Body of pancreas (tissue), 4 donors: ENCODE results near the gene NME2. TPM values are rescaled to one million over a fixed set of nuclear protein-coding genes. Genes with fewer than 3 reads are reported as not detected.

Experiments used
- ATAC-seq: fragments of 150-250 bp; one replicate; pipeline ENCODE4 v1.9.1; 2016
- DNase-seq, 4 donors: peaks; one replicate each; pipeline ENCODE4 v3.0.0-alpha.2; 2019
- H3K27ac ChIP-seq, 4 donors: fragments of 200-600 bp; sonication (generic); 1 replicate in 3 of 4; 2 replicates in 1 of 4; pipeline versions ENCODE4 v1.5.1 to v1.6.1; 2016 to 2019; ENCODE audit warnings: mild to moderate bottlenecking in 1 of 4, mixed read lengths in 1 of 4, moderate library complexity in 1 of 4
- H3K27me3 ChIP-seq, 2 donors: fragments of 200-600 bp; sonication (generic); one replicate each; pipeline ENCODE4 v1.6.0; 2016; ENCODE audit warnings: mild to moderate bottlenecking in 1 of 2
- H3K36me3 ChIP-seq, 2 donors: fragments of 200-600 bp; sonication (generic); replicated peaks in 1 of 2; 2 replicates each; pipeline ENCODE4 v1.5.1; 2016; ENCODE audit warnings: low read depth in 2 of 2; ENCODE audit not compliant: insufficient read depth in 1 of 2
- H3K4me1 ChIP-seq: fragments of 200-600 bp; sonication (generic); one replicate; pipeline ENCODE4 v1.6.0; 2016
- H3K4me3 ChIP-seq, 2 donors: fragments of 200-600 bp; sonication (generic); 1 replicate in 1 of 2; 2 replicates in 1 of 2; pipeline ENCODE4 v1.5.1; 2016 to 2019
- H3K9me3 ChIP-seq, 3 donors: fragments of 200-600 bp; sonication (generic); 1 replicate in 2 of 3; 2 replicates in 1 of 3; pipeline ENCODE4 v1.5.1; 2016
- POLR2A ChIP-seq, 3 donors: fragments of 450-650 bp; IDR thresholded peaks; one replicate each; pipeline ENCODE4 v1.6.1; 2016; ENCODE audit warnings: antibody characterized with exemption in 3 of 3, mild to moderate bottlenecking in 2 of 3
- WGBS, 2 donors: methylation state at CpG; one replicate each; pipeline ENCODE4 v1.1.5; 2017; 5-methylcytosine and 5-hydroxymethylcytosine counted together
- intact Hi-C: fragments of 100-400 bp; cut with DNase I; formaldehyde crosslinking; loops from one replicate; pipeline ENCODE4 v1.15.1; 2023
- total RNA-seq, 2 donors: library from RNA; depleted of rRNA; stranded (reverse); fragments of >200 nt; gene quantifications; one replicate each; pipeline ENCODE4 v1.1.0, GENCODE V29; 2016
- TF ChIP-seq, protein P1 (sequence below), 7 experiments: fragments of 450-650 bp in 4 of 7; fragments of 200-600 bp in 3 of 7; sonication (generic) in 3 of 7; IDR thresholded peaks; one replicate each; pipeline ENCODE4 v1.5.1; 2016 to 2019; ENCODE audit warnings: antibody characterized with exemption in 7 of 7

NME2 gene
- total RNA-seq, 2 donors from 2014 or later: 108 to 172 TPM

DNA sequence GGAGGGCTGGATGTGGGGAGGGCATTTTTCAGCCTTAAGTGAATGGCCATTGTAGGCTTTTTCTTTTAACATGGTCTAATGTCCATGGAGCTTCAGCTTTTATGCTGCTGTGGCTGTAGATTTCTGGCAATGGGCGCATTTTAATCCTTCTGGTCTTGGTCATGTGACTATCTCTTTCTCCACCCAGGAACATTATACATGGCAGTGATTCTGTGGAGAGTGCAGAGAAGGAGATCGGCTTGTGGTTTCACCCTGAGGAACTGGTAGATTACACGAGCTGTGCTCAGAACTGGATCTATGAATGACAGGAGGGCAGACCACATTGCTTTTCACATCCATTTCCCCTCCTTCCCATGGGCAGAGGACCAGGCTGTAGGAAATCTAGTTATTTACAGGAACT lies 4.7 kb upstream of the NME2 start:
- no peak for DNase-seq
- WGBS, 2 donors: 64 to 77% methylated on average over 3 of the region's 3 CpGs
- no peak for TF ChIP-seq POLR2A (IDR thresholded peaks at IDR 0.05)
- TF ChIP-seq, protein P1, sequence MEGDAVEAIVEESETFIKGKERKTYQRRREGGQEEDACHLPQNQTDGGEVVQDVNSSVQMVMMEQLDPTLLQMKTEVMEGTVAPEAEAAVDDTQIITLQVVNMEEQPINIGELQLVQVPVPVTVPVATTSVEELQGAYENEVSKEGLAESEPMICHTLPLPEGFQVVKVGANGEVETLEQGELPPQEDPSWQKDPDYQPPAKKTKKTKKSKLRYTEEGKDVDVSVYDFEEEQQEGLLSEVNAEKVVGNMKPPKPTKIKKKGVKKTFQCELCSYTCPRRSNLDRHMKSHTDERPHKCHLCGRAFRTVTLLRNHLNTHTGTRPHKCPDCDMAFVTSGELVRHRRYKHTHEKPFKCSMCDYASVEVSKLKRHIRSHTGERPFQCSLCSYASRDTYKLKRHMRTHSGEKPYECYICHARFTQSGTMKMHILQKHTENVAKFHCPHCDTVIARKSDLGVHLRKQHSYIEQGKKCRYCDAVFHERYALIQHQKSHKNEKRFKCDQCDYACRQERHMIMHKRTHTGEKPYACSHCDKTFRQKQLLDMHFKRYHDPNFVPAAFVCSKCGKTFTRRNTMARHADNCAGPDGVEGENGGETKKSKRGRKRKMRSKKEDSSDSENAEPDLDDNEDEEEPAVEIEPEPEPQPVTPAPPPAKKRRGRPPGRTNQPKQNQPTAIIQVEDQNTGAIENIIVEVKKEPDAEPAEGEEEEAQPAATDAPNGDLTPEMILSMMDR (IDR thresholded peaks at IDR 0.05): no peak
- Histone ChIP-seq H3K4me1 (peaks cover 8% of the 10 kb centered on the region), H3K27ac (no peak overlapping the region), H3K27me3 (no peaks in the 10 kb centered on the region), H3K36me3 (peaks cover 0 to 3% of the 10 kb centered on the region in 2 donors), H3K4me3 (no peak overlapping the region), H3K9me3 (no peaks in the 10 kb centered on the region)
- ATAC-seq: no peak
- intact Hi-C loops: no loop called here

- no peak for ATAC-seq
- no peak for TF ChIP-seq POLR2A (IDR thresholded peaks at IDR 0.05)
- TF ChIP-seq, protein P1 (IDR thresholded peaks at IDR 0.05): no peak
- intact Hi-C loops: no loop called here
Measured at GRCh38 chr17:51164911-51165679, 1.1 kb upstream of the NME2 start.

GRCh38 chr17:51165680-51166197 lies 472 bp upstream of the NME2 start:
- Histone ChIP-seq H3K36me3 (peaks cover 7 to 19% of the 10 kb centered on the region in 2 donors), H3K4me3 (peak overlapping the region in 1 of 2 donors; percentile 85), H3K27me3 (no peaks in the 10 kb centered on the region), H3K9me3 (no peaks in the 10 kb centered on the region), H3K27ac (peak overlapping the region; percentile 85 to 96 (median 94)), H3K4me1 (peaks cover 15% of the 10 kb centered on the region)
- WGBS, 2 donors: 2 to 9% methylated on average over 11 to 21 of the region's 21 CpGs
- DNase-seq (no peak), ATAC-seq (no peak)
- peak in 2 of 3 donors; percentile 94 to 96 for TF ChIP-seq POLR2A (IDR thresholded peaks at IDR 0.05)
- TF ChIP-seq, protein P1 (IDR thresholded peaks at IDR 0.05): no peak
- intact Hi-C loops: no loop called here

More at GRCh38 chr17:51164911-51165679, 1.1 kb upstream of the NME2 start:
- WGBS, 2 donors: 48 to 55% methylated on average over 10 to 16 of the region's 16 CpGs
- Histone ChIP-seq H3K27ac (peak overlapping the region; percentile 85 to 96 (median 94)), H3K36me3 (peaks cover 7 to 15% of the 10 kb centered on the region in 2 donors), H3K27me3 (no peaks in the 10 kb centered on the region), H3K4me1 (peaks cover 15% of the 10 kb centered on the region), H3K9me3 (no peaks in the 10 kb centered on the region), H3K4me3 (no peak overlapping the region)
- peak in 3 of 4 donors; percentile 15 to 33 (median 21) for DNase-seq

DNA sequence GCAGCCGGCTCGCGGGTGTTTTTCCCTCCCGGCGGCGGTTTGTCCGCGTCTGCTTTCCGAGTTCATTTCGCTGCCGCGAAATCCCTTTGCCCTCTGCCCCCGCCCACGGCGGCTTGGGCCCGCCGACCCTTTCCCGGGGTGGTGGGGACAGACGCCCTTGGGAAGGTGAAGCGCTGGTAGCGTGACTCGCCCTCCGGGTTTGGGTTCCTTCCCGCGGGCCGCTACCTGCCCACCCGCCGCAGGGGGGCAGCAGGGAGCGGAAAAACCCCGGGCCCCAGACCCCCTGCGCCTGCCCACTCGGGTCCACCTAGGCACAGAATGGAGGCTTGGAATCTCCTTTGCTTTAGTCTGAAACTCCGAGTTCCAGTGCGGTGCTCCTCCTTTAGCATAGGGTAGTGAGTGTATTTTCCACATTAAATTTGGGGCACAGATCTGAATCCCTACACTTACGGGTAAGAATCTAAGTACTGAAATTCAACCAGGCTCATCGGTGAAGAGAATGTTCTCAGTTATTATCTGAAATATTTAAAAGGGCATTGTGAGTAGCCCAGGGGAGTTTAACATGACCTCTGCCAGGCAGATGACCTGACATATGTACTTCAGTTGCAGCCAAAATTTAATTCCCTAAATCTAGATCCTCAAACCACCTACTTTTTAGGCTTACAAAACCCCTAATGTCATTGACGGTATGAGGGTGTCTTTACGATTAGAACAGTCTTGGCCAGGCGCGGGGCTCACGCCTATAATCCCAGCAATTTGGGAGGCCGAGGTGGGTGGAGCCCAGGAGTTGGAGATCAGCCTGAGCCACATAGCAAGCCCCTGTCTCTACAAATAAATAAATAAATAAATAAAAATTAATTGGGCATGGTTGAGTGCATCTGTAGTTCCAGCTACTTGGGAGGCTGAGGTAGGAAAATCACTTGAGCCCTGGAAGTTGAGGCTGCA lies 1.0 kb downstream of the NME2 start:
- peak; percentile 43 to 65 (median 60) for DNase-seq
- H3K9me3 ChIP-seq: no peaks in the 10 kb centered on the region
- H3K27me3 ChIP-seq: no peaks in the 10 kb centered on the region
- H3K27ac ChIP-seq: peak overlapping the region; percentile 85 to 96 (median 94)
- TF ChIP-seq, protein P1 (IDR thresholded peaks at IDR 0.05): peak; percentile 54 to 74 (median 59)
- TF ChIP-seq POLR2A (IDR thresholded peaks at IDR 0.05): no peak
- intact Hi-C loops: no loop called here
- peaks cover 15% of the 10 kb centered on the region for H3K4me1 ChIP-seq
- peaks cover 16 to 29% of the 10 kb centered on the region in 2 donors for H3K36me3 ChIP-seq
- 9 to 49% methylated on average over 11 to 42 of the region's 42 CpGs for WGBS, 2 donors
- peak; percentile 49 for ATAC-seq
- peak overlapping the region; percentile 46 to 85 for H3K4me3 ChIP-seq
